ENCODE data around the gene E2F4.

Gene E2F4

GRCh38 chr16:67201411-67202345, 9.7 kb downstream of the E2F4 start:
- ChIA-PET POLR2A (no interaction called here), CTCF (interaction anchor here (1.2 to 2.8 kb wide), 3 partner anchors 13 to 184 kb away, joined by 3 to 10 read pairs (median 3); no protein-coding TSS in a partner anchor)

GRCh38 chr16:67202426-67202825, 10.5 kb downstream of the E2F4 start:
- TF ChIP-seq CTCF (IDR thresholded peaks at IDR 0.05; ENCODE audit: control extremely low read depth, extremely low read depth, low read depth, missing control alignments), result no peak
- POLR2A ChIA-PET, result no interaction called here
- no peak for DNase-seq (ENCODE audit: extremely low spot score)
- CTCF ChIA-PET, result interaction anchor here (1.2 to 2.8 kb wide), 4 partner anchors 8 to 185 kb away, joined by 3 to 10 read pairs (median 4); no protein-coding TSS in a partner anchor

More at GRCh38 chr16:67201411-67202345, 9.7 kb downstream of the E2F4 start:
- no peak for TF ChIP-seq CTCF (IDR thresholded peaks at IDR 0.05; ENCODE audit: control extremely low read depth, extremely low read depth, low read depth, missing control alignments)
- DNase-seq (ENCODE audit: extremely low spot score), result no peak

- POLR2A ChIA-PET, result interaction anchor here (0.7 kb wide), 1 partner anchor 44 kb away, joined by 4 read pairs; the partner anchor contains the start of gene FHOD1
- no peak for DNase-seq (ENCODE audit: extremely low spot score)
- no peak for TF ChIP-seq CTCF (IDR thresholded peaks at IDR 0.05; ENCODE audit: control extremely low read depth, extremely low read depth, low read depth, missing control alignments)
- CTCF ChIA-PET, result interaction anchor here (1.2 to 2.8 kb wide), 4 partner anchors 9 to 185 kb away, joined by 3 to 10 read pairs (median 4); no protein-coding TSS in a partner anchor
Measured at GRCh38 chr16:67202956-67203493, 11.1 kb downstream of the E2F4 start.

GRCh38 chr16:67204076-67204475, 12.1 kb downstream of the E2F4 start:
- no peak for TF ChIP-seq CTCF (IDR thresholded peaks at IDR 0.05; ENCODE audit: control extremely low read depth, extremely low read depth, low read depth, missing control alignments)
- DNase-seq (ENCODE audit: extremely low spot score), result no peak
- POLR2A ChIA-PET, result no interaction called here
- CTCF ChIA-PET, result interaction anchor here (1.1 to 2.8 kb wide), 3 partner anchors 10 to 19 kb away, joined by 3 to 10 read pairs (median 4); no protein-coding TSS in a partner anchor

- no peak for TF ChIP-seq CTCF (IDR thresholded peaks at IDR 0.05; ENCODE audit: control extremely low read depth, extremely low read depth, low read depth, missing control alignments)
- CTCF ChIA-PET, result interaction anchor here (1.0 to 1.2 kb wide), 2 partner anchors 12 to 14 kb away, joined by 3 to 5 read pairs; no protein-coding TSS in a partner anchor
- no peak for DNase-seq (ENCODE audit: extremely low spot score)
- POLR2A ChIA-PET, result interaction anchor here (1.3 kb wide), 1 partner anchor 9 kb away, joined by 3 read pairs; no protein-coding TSS in a partner anchor
Measured at GRCh38 chr16:67206129-67206837, 14.3 kb downstream of the E2F4 start.

GRCh38 chr16:67206838-67207248, 14.9 kb downstream of the E2F4 start:
- CTCF ChIA-PET, result interaction anchor here (1.2 to 1.4 kb wide), 2 partner anchors 9 to 14 kb away, joined by 5 to 8 read pairs; no protein-coding TSS in a partner anchor
- no peak for TF ChIP-seq CTCF (IDR thresholded peaks at IDR 0.05; ENCODE audit: control extremely low read depth, extremely low read depth, low read depth, missing control alignments)
- POLR2A ChIA-PET, result no interaction called here
- DNase-seq (ENCODE audit: extremely low spot score), result no peak
